Measurements from ENCODE around the gene PHACTR1. TPM values are rescaled to one million over a fixed set of nuclear protein-coding genes. Genes with fewer than 3 reads are reported as not detected.

Gene PHACTR1
- total and polyA plus RNA-seq, 9 of the 15 experiments (the other 6 are each of a cell fraction or from before 2014, with no cell fraction given), result 11.5 to 32.6 (median 22.0) TPM

DNA sequence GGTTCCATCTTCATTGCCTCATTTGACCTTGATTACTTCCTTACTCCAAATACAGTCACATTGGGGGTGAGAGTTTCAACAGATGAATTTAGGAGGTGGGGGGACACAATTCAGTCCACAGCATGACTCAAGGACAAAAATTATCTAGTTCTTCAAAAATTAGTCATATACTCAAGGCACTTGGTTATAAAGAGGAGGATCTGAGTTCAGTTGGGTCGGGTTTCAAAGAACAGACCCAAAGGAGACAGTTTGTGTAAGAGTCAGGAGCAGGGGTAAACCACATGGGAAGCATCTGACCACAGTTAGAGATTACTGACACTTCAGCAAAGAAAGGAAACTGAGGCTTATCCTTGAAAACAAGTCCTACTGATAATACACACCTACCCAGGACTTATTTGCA lies 473.8 kb downstream of the PHACTR1 start:
- intact Hi-C loops (cut with micrococcal nuclease) (no loop called here), in situ Hi-C loops (cut with MboI) (no loop called here)
- TF ChIP-seq, protein P1, sequence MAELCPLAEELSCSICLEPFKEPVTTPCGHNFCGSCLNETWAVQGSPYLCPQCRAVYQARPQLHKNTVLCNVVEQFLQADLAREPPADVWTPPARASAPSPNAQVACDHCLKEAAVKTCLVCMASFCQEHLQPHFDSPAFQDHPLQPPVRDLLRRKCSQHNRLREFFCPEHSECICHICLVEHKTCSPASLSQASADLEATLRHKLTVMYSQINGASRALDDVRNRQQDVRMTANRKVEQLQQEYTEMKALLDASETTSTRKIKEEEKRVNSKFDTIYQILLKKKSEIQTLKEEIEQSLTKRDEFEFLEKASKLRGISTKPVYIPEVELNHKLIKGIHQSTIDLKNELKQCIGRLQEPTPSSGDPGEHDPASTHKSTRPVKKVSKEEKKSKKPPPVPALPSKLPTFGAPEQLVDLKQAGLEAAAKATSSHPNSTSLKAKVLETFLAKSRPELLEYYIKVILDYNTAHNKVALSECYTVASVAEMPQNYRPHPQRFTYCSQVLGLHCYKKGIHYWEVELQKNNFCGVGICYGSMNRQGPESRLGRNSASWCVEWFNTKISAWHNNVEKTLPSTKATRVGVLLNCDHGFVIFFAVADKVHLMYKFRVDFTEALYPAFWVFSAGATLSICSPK (IDR thresholded peaks at IDR 0.05; ENCODE audit: borderline replicate concordance), result no peak
- no peak for TF ChIP-seq MEF2A (IDR thresholded peaks at IDR 0.05; ENCODE audit: control insufficient read depth, low read depth, low read length)
- TF ChIP-seq TBL1XR1 (IDR thresholded peaks at IDR 0.05; ENCODE audit: low read length in 2 of 2), result no peak
- no peak for TF ChIP-seq CREM (IDR thresholded peaks at IDR 0.05; ENCODE audit: low read depth)
- no peak for TF ChIP-seq ETV6 (IDR thresholded peaks at IDR 0.05; ENCODE audit: borderline replicate concordance in 1 of 2, low read depth in 2 of 2, low read length in 1 of 2)
- TF ChIP-seq ETV6 (CRISPR knock-in tag; IDR thresholded peaks at IDR 0.05; ENCODE audit: borderline replicate concordance), result no peak
- no peak for TF ChIP-seq SMC3 (conservative IDR thresholded peaks at IDR 0.05; ENCODE audit: insufficient read depth, low read depth, low read length)
- no peak for TF ChIP-seq ZBED1 (IDR thresholded peaks at IDR 0.05)
- no peak for TF ChIP-seq MXI1 (IDR thresholded peaks at IDR 0.05; ENCODE audit: low read depth, low read length)
- POLR2A ChIA-PET, result no interaction called here
- H3K36me3 ChIP-seq (ENCODE audit: control insufficient read depth, insufficient read depth, low read length), result no peaks in the 10 kb centered on the region
- no peak overlapping the region for H3K4me3 ChIP-seq
- H3K4me1 ChIP-seq (replicated peaks in 1 of 2; ENCODE audit: control insufficient read depth in 2 of 2, insufficient read depth in 2 of 2, low read length in 2 of 2), result no peaks in the 10 kb centered on the region
- no peak overlapping the region for H3K9ac ChIP-seq (ENCODE audit: insufficient read depth in 1 of 2, low read depth in 2 of 2, low read length in 2 of 2)
- H2AFZ ChIP-seq (ENCODE audit: low read depth, low read length), result no peak overlapping the region
- ATAC-seq, result no peak
- CTCF ChIA-PET (ENCODE audit: low intra/inter-chr PET ratio), result no interaction called here
- no peak for DNase-seq (ENCODE audit: extremely low read depth in 1 of 4, low spot score in 3 of 4)
- WGBS (ENCODE audit: insufficient coverage, low coverage, missing lambda C conversion rate), result 4% methylated on average over 1 of the region's 1 CpG
- FAIRE-seq, result no peak
- H3K79me2 ChIP-seq (ENCODE audit: control insufficient read depth, insufficient read depth, low read length), result no peaks in the 10 kb centered on the region
- peaks cover 18 to 38% of the 10 kb centered on the region in 2 experiments for H3K27me3 ChIP-seq (ENCODE audit: control insufficient read depth in 2 of 2, insufficient read depth in 2 of 2, low read length in 2 of 2)
- H3K27ac ChIP-seq (ENCODE audit: extremely low read depth, low read depth, low read length), result no peak overlapping the region
- no peak overlapping the region for H3K4me2 ChIP-seq (ENCODE audit: insufficient read depth, low read length)
- no peaks in the 10 kb centered on the region for H3K9me3 ChIP-seq (replicated peaks; ENCODE audit: control insufficient read depth, insufficient read depth, low read depth, low read length)
- no TSS peak for BruUV-seq (replicated peaks)
- no peaks in the 10 kb centered on the region for H3K9me1 ChIP-seq (ENCODE audit: control insufficient read depth, insufficient read depth, low read length)
- no peaks in the 10 kb centered on the region for H4K20me1 ChIP-seq (replicated peaks; ENCODE audit: control insufficient read depth, insufficient read depth, low read length)
